RWPE1 (cell line): Measurements from ENCODE around the gene AHDC1.

Source experiments
- CTCF ChIA-PET: fragments of 350-600 bp; sonication (Branson Sonifier 250); formaldehyde crosslinking; extraction: SDS; loops from one replicate; lab custom pipeline; 2021; lab: Yijun Ruan, JAX
- POLR2A ChIA-PET: fragments of 400-600 bp; formaldehyde crosslinking; extraction: SDS; loops from one replicate; lab custom pipeline; 2020; ENCODE audit warnings: antibody characterized with exemption; ENCODE audit not compliant: low non-redundant PET; lab: Yijun Ruan, JAX
- DNase-seq: peaks from one replicate; pipeline ENCODE4 v3.0.0; 2012; ENCODE audit warnings: low spot score
- H3K27ac ChIP-seq: fragments of 450-650 bp; 2 replicates; pipeline ENCODE4 v1.5.1; 2017
- TF ChIP-seq, protein P1 (sequence below): fragments of 450-650 bp; conservative IDR thresholded peaks from 2 replicates; pipeline ENCODE4 v1.5.1; 2017; ENCODE audit warnings: low read depth, mild to moderate bottlenecking

AHDC1 gene, protein sequence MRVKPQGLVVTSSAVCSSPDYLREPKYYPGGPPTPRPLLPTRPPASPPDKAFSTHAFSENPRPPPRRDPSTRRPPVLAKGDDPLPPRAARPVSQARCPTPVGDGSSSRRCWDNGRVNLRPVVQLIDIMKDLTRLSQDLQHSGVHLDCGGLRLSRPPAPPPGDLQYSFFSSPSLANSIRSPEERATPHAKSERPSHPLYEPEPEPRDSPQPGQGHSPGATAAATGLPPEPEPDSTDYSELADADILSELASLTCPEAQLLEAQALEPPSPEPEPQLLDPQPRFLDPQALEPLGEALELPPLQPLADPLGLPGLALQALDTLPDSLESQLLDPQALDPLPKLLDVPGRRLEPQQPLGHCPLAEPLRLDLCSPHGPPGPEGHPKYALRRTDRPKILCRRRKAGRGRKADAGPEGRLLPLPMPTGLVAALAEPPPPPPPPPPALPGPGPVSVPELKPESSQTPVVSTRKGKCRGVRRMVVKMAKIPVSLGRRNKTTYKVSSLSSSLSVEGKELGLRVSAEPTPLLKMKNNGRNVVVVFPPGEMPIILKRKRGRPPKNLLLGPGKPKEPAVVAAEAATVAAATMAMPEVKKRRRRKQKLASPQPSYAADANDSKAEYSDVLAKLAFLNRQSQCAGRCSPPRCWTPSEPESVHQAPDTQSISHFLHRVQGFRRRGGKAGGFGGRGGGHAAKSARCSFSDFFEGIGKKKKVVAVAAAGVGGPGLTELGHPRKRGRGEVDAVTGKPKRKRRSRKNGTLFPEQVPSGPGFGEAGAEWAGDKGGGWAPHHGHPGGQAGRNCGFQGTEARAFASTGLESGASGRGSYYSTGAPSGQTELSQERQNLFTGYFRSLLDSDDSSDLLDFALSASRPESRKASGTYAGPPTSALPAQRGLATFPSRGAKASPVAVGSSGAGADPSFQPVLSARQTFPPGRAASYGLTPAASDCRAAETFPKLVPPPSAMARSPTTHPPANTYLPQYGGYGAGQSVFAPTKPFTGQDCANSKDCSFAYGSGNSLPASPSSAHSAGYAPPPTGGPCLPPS (N-terminal part only)

DNA sequence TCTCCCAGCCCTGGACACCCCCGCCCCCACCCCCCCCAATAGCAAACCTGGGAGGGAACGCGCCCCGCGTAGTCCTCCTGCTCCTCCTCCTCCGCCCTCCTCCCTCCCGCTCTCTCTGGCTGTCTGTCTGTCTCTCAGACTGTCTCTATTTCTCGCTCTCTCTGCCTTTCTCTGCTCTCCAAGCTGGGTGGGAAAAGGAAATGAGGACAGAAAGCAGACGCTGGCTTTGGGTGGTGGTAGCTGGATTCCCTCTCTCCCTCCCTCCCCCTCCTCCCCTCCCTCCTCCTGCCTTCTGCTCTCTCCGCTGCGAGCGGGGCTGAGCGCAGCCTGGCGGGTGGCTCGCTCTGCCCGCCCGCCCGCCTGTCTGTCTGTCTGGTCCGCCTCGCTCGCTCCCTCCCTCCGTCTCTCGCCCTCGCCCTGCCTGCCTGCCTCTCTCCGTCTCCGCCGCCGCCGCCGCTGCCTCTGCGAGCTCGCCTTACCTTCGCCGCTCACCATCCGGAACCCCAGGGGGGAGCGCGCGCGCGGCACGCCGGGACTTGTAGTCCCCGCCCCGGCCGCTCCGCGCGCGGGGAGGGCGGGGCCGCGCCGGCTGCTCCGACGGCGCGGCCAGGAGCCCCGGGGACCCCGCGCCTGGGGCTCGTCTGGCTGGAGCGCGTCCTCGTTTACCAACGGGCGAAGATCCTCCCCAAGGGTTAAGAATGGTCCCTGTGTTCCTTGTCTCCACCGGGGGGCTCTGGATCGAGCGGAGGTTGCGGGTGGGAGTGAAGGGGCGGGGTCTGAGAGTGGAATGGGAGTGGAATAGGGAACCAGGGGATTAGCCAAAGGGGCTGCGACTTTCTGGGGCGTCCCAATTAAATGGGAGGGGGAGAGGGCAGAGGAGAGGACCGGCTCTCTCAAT lies at the start of gene AHDC1:
Gene AHDC1, minus strand, starts transcription at position 464 of the 898 bp plus-strand sequence. CDS start 52,029 bp downstream, outside the sequence.
- peak; percentile 91 for DNase-seq
- ChIA-PET CTCF (interaction anchor here (0.6 to 8.1 kb wide), 6 partner anchors 39 to 201 kb away, joined by 3 to 67 read pairs (median 3); no protein-coding TSS in a partner anchor), POLR2A (interaction anchor here (0.7 to 1.0 kb wide), 2 partner anchors 22 to 47 kb away, joined by 5 to 6 read pairs; no protein-coding TSS in a partner anchor)
- H3K27ac ChIP-seq, result peak within 1 kb of the TSS; percentile 93
- TF ChIP-seq, protein P1, sequence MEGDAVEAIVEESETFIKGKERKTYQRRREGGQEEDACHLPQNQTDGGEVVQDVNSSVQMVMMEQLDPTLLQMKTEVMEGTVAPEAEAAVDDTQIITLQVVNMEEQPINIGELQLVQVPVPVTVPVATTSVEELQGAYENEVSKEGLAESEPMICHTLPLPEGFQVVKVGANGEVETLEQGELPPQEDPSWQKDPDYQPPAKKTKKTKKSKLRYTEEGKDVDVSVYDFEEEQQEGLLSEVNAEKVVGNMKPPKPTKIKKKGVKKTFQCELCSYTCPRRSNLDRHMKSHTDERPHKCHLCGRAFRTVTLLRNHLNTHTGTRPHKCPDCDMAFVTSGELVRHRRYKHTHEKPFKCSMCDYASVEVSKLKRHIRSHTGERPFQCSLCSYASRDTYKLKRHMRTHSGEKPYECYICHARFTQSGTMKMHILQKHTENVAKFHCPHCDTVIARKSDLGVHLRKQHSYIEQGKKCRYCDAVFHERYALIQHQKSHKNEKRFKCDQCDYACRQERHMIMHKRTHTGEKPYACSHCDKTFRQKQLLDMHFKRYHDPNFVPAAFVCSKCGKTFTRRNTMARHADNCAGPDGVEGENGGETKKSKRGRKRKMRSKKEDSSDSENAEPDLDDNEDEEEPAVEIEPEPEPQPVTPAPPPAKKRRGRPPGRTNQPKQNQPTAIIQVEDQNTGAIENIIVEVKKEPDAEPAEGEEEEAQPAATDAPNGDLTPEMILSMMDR, result no peak

DNA sequence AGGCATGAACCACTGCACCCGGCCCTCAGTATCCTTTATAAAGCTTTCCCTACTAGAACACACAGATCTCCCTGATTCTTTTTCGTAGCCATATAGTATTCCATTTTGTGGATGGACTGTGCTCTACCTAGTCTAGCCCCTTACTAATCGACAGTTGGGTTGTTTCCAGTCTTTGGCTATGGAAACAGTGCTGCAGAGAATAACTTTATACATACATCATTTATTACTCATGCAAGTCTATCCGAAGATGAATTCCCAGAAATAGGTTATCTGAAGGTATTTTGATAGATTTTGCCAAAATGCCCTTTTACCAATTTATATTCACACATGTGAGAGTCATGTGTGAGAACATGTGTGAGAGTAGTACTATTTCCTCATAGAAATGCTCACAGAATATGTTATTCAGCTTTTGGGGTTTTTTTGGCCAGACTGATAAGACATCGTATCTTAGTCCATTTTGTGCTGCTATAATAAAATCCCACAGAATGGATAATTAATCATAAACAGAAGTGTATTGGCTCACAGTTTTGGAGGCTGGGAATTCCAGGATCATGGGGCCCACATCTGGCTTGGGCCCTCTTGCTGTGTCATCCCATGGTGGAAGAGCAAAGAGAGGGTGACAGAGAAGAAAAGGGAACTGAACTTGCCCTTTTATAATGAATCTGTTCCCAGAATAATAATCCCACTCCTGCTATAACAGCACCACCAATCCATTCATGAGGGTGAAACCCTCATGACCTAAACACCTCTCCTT lies 48.3 kb upstream of the AHDC1 start:
- no peak for DNase-seq
- ChIA-PET POLR2A (no interaction called here), CTCF (no interaction called here)
- TF ChIP-seq, protein P1, result no peak
- H3K27ac ChIP-seq, result no peak overlapping the region

DNA sequence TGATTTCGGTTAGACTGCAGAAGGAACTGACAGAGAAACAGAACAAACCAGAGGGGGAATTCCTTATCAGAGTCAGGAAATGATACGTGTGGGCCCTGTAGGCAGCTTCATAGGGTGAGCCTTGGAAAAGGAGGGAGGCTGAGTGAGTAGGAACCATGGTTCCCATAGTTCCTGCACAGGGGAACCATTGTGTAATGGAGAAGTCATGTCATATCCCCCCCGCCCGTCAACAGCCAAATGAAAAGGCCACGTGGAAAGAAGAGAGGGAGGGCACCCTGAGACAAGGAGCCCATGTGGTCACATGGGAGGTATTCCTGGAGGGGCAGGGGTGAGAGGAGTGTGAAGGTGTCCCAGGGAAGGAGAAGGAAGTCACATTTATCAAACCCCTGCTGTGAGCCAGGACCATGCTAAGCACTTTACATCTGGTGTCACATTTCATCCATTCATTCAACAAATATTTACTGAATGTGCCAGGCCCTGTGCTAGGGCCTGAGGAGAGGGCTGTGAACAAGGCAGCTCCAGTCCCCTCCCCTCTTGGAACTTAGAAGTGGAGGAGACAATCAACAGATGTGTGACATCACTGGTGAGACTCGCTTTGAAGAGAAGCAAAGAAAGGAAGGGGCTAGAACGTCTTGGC lies 46.7 kb upstream of the AHDC1 start:
- TF ChIP-seq, protein P1, result no peak
- ChIA-PET CTCF (interaction anchor here (0.6 kb wide), 1 partner anchor 105 kb away, joined by 5 read pairs; no protein-coding TSS in a partner anchor), POLR2A (no interaction called here)
- no peak for DNase-seq
- H3K27ac ChIP-seq, result peak overlapping the region; percentile 30; the same call in 1 of the 2 replicates

DNA sequence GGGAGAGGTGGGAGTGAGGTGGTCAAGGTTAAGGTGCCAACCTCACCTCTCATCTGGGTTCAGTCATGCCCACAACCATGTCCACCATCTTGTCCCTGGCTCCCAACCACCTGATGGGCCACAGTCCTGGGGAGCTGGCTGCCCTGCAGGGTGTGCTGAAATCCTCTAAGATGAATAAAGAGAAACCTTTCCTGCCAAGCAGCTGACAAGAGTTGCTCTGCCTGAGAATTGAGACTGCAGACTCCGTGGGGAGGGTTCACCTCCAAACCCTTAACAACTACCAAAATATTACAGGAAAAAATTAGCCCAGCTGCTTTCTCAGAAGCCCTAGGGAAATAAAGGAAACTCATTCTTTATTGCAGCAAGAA lies 46.2 kb upstream of the AHDC1 start:
- no peak overlapping the region for H3K27ac ChIP-seq
- CTCF ChIA-PET, result interaction anchor here (0.6 to 0.7 kb wide), 2 partner anchors 104 to 1328 kb away, joined by 3 to 5 read pairs; no protein-coding TSS in a partner anchor
- POLR2A ChIA-PET, result no interaction called here
- TF ChIP-seq, protein P1, result no peak
- no peak for DNase-seq

DNA sequence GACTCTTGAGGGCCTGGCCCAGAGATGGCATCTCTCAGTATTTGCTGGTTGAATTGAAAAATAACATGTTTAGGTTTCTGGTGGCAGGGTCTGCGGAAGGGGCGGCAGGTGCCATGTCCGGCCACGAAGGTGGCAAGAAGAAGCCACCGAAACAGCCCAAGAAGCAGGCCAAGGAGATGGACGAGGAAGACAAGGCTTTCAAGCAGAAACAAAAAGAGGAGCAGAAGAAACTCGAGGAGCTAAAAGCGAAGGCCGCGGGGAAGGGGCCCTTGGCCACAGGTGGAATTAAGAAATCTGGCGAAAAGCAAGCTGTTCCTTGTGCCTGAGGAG lies 45.3 kb upstream of the AHDC1 start:
- DNase-seq, result no peak
- ChIA-PET CTCF (interaction anchor here (1.0 kb wide), 1 partner anchor 14 kb away, joined by 3 read pairs; no protein-coding TSS in a partner anchor), POLR2A (no interaction called here)
- H3K27ac ChIP-seq, result no peak overlapping the region
- TF ChIP-seq, protein P1, result no peak
